Breast epithelium (tissue), 4 donors: ENCODE data around the gene TRIM25. TPM values are rescaled to one million over a fixed set of nuclear protein-coding genes. Genes with fewer than 3 reads are reported as not detected.
A peak's percentile ranks its signal among the peaks of the same experiment; 100 is the strongest.
"Not testable (repeated sequence)": the region's sequence is repeated elsewhere in the genome, so short reads cannot be mapped to it uniquely, and the experiment has no call there.

Source experiments
- DNase-seq, 2 donors: peaks; one replicate each; pipeline ENCODE4 v3.0.0-alpha.2; 2019; ENCODE audit warnings: low spot score in 2 of 2
- H3K27ac ChIP-seq, 2 donors: fragments of 200-600 bp; sonication (generic) in 1 of 2; one replicate each; pipeline ENCODE4 v1.5.1; 2016 to 2019; ENCODE audit warnings: mild to moderate bottlenecking in 1 of 2
- H3K27me3 ChIP-seq, 2 donors: fragments of 200-600 bp; sonication (generic) in 1 of 2; one replicate each; pipeline versions ENCODE4 v1.5.1 to v1.6.0; 2017 to 2019; ENCODE audit warnings: control low read depth in 1 of 2, mild to moderate bottlenecking in 1 of 2
- H3K36me3 ChIP-seq: fragments of 200-600 bp; one replicate; pipeline ENCODE4 v1.5.1; 2019
- H3K4me1 ChIP-seq, 2 donors: fragments of 200-600 bp; sonication (generic); one replicate each; pipeline ENCODE4 v1.5.1; 2016 to 2019; ENCODE audit warnings: control low read depth in 1 of 2
- H3K4me3 ChIP-seq, 3 donors: fragments of 200-600 bp; sonication (generic); 1 replicate in 2 of 3; 2 replicates in 1 of 3; pipeline ENCODE4 v1.5.1; 2016 to 2019; ENCODE audit warnings: mild to moderate bottlenecking in 3 of 3, moderate library complexity in 2 of 3
- H3K9me3 ChIP-seq, 2 donors: fragments of 200-600 bp; sonication (generic) in 1 of 2; one replicate each; pipeline ENCODE4 v1.5.1; 2016 to 2019; ENCODE audit warnings: control low read depth in 1 of 2
- CTCF ChIP-seq, 3 donors: fragments of 450-650 bp; IDR thresholded peaks; one replicate each; pipeline ENCODE4 v1.5.1; 2016 to 2017; ENCODE audit warnings: antibody characterized with exemption in 3 of 3, mild to moderate bottlenecking in 3 of 3, moderate library complexity in 3 of 3
- POLR2A ChIP-seq: fragments of 450-650 bp; IDR thresholded peaks from one replicate; pipeline ENCODE4 v1.6.1; 2016; ENCODE audit warnings: antibody characterized with exemption, mild to moderate bottlenecking, moderate library complexity
- POLR2AphosphoS5 ChIP-seq, 3 donors: sonication (generic); formaldehyde crosslinking; IDR thresholded peaks; one replicate each; pipeline ENCODE4 v1.6.1; 2017; ENCODE audit warnings: antibody characterized with exemption in 3 of 3
- intact Hi-C: fragments of 100-400 bp; cut with DNase I; formaldehyde crosslinking; loops from one replicate; pipeline ENCODE4 v1.15.1; 2023; ENCODE audit warnings: low total_unique reads
- total RNA-seq, 3 donors: library from RNA; depleted of rRNA; stranded (reverse); fragments of >200 nt; gene quantifications; one replicate each; pipeline ENCODE4 v1.1.0, GENCODE V29; 2016

Gene TRIM25
- total RNA-seq, 3 donors from 2014 or later = 29.9 to 61.0 (median 37.1) TPM

- no peak overlapping the region for H3K27ac ChIP-seq
- H3K4me1 ChIP-seq = no peaks in the 10 kb centered on the region
- H3K36me3 ChIP-seq = peaks cover 6% of the 10 kb centered on the region
- no peak overlapping the region for H3K4me3 ChIP-seq
- TF ChIP-seq POLR2AphosphoS5 (IDR thresholded peaks at IDR 0.05) (no peak), POLR2A (no peak), CTCF (IDR thresholded peaks at IDR 0.05) (no peak)
- H3K27me3 ChIP-seq = no peaks in the 10 kb centered on the region
- DNase-seq = no peak
- intact Hi-C loops = no loop called here
- H3K9me3 ChIP-seq = no peaks in the 10 kb centered on the region
Measured at GRCh38 chr17:56948491-56948890, 34.6 kb upstream of the TRIM25 start.

GRCh38 chr17:56947741-56948140, 33.9 kb upstream of the TRIM25 start:
- DNase-seq = no peak
- intact Hi-C loops = no loop called here
- no peak overlapping the region for H3K27ac ChIP-seq
- H3K4me3 ChIP-seq = no peak overlapping the region
- no peaks in the 10 kb centered on the region for H3K9me3 ChIP-seq
- peaks cover 6% of the 10 kb centered on the region for H3K36me3 ChIP-seq
- TF ChIP-seq POLR2A (no peak), CTCF (IDR thresholded peaks at IDR 0.05) (no peak), POLR2AphosphoS5 (IDR thresholded peaks at IDR 0.05) (no peak)
- no peaks in the 10 kb centered on the region for H3K4me1 ChIP-seq
- H3K27me3 ChIP-seq = no peaks in the 10 kb centered on the region

- intact Hi-C loops = no loop called here
- TF ChIP-seq POLR2AphosphoS5 (IDR thresholded peaks at IDR 0.05) (no peak), CTCF (IDR thresholded peaks at IDR 0.05) (no peak), POLR2A (no peak)
- Histone ChIP-seq H3K4me3 (no peak overlapping the region), H3K27me3 (no peaks in the 10 kb centered on the region), H3K4me1 (no peaks in the 10 kb centered on the region), H3K9me3 (no peaks in the 10 kb centered on the region), H3K36me3 (peaks cover 6% of the 10 kb centered on the region), H3K27ac (no peak overlapping the region)
- no peak for DNase-seq
Measured at GRCh38 chr17:56945938-56946505, 32.2 kb upstream of the TRIM25 start.

GRCh38 chr17:56943505-56944125, 29.8 kb upstream of the TRIM25 start:
- Histone ChIP-seq H3K4me1 (no peaks in the 10 kb centered on the region), H3K4me3 (no peak overlapping the region), H3K27me3 (no peaks in the 10 kb centered on the region), H3K27ac (no peak overlapping the region), H3K36me3 (peaks cover 6% of the 10 kb centered on the region), H3K9me3 (no peaks in the 10 kb centered on the region)
- intact Hi-C loops = no loop called here
- DNase-seq = no peak
- TF ChIP-seq POLR2A (no peak), POLR2AphosphoS5 (IDR thresholded peaks at IDR 0.05) (no peak), CTCF (IDR thresholded peaks at IDR 0.05) (no peak)

- Histone ChIP-seq H3K9me3 (no peaks in the 10 kb centered on the region), H3K36me3 (no peaks in the 10 kb centered on the region), H3K27me3 (no peaks in the 10 kb centered on the region), H3K27ac (no peak overlapping the region), H3K4me3 (no peak overlapping the region), H3K4me1 (no peaks in the 10 kb centered on the region)
- TF ChIP-seq CTCF (IDR thresholded peaks at IDR 0.05) = peak; percentile 43 to 63 (median 59)
- no peak for TF ChIP-seq POLR2A
- no peak for DNase-seq
- intact Hi-C loops = no loop called here
Measured at GRCh38 chr17:56939869-56940484, 26.1 kb upstream of the TRIM25 start.

- H3K27ac ChIP-seq = peak overlapping the region in 1 of 2 donors; percentile 20
- H3K9me3 ChIP-seq, DNase-seq, H3K4me3 ChIP-seq, H3K36me3 ChIP-seq, H3K4me1 ChIP-seq, intact Hi-C loops, H3K27me3 ChIP-seq: not testable (repeated sequence)
Measured at GRCh38 chr17:56938206-56938605, 24.4 kb upstream of the TRIM25 start.
